ENCODE measurements around the gene FBXL7.

The FBXL7 gene

GRCh38 chr5:15827741-15828140, 327.8 kb downstream of the FBXL7 start:
- no peak overlapping the region for H3K4me3 ChIP-seq (ENCODE audit: low read depth, low read length)
- DNase-seq (ENCODE audit: low read depth) = no peak
- TF ChIP-seq CTCF (IDR thresholded peaks at IDR 0.05; ENCODE audit: low read depth, low read length) (no peak), MAX (IDR thresholded peaks at IDR 0.05; ENCODE audit: low read depth, low read length) (no peak), POLR2A (IDR thresholded peaks at IDR 0.05; ENCODE audit: extremely low read depth, insufficient read length) (no peak), MYC (IDR thresholded peaks at IDR 0.05; ENCODE audit: low read depth, low read length) (no peak)

- no peak overlapping the region for H3K4me3 ChIP-seq (ENCODE audit: low read depth, low read length)
- DNase-seq (ENCODE audit: low read depth) = no peak
- TF ChIP-seq MAX (IDR thresholded peaks at IDR 0.05; ENCODE audit: low read depth, low read length) (no peak), MYC (IDR thresholded peaks at IDR 0.05; ENCODE audit: low read depth, low read length) (no peak)
Measured at GRCh38 chr5:15831408-15831807, 331.4 kb downstream of the FBXL7 start.

- H3K4me3 ChIP-seq (ENCODE audit: low read depth, low read length) = no peak overlapping the region
- TF ChIP-seq CTCF (IDR thresholded peaks at IDR 0.05; ENCODE audit: low read depth, low read length) (no peak), MYC (IDR thresholded peaks at IDR 0.05; ENCODE audit: low read depth, low read length) (no peak), POLR2A (IDR thresholded peaks at IDR 0.05; ENCODE audit: extremely low read depth, insufficient read length) (no peak)
- DNase-seq (ENCODE audit: low read depth) = no peak
Measured at GRCh38 chr5:15833365-15833764, 333.4 kb downstream of the FBXL7 start.

- DNase-seq (ENCODE audit: low read depth) = no peak
- H3K4me3 ChIP-seq (ENCODE audit: low read depth, low read length) = no peak overlapping the region
- TF ChIP-seq CTCF (IDR thresholded peaks at IDR 0.05; ENCODE audit: low read depth, low read length) (no peak), MAX (IDR thresholded peaks at IDR 0.05; ENCODE audit: low read depth, low read length) (no peak), POLR2A (IDR thresholded peaks at IDR 0.05; ENCODE audit: extremely low read depth, insufficient read length) (no peak), MYC (IDR thresholded peaks at IDR 0.05; ENCODE audit: low read depth, low read length) (no peak)
Measured at GRCh38 chr5:15834596-15835245, 334.7 kb downstream of the FBXL7 start.

- TF ChIP-seq MAX (IDR thresholded peaks at IDR 0.05; ENCODE audit: low read depth, low read length) (no peak), CTCF (IDR thresholded peaks at IDR 0.05; ENCODE audit: low read depth, low read length) (no peak)
- H3K4me3 ChIP-seq (ENCODE audit: low read depth, low read length) = no peak overlapping the region
- no peak for DNase-seq (ENCODE audit: low read depth)
Measured at GRCh38 chr5:15835514-15835913, 335.5 kb downstream of the FBXL7 start.

GRCh38 chr5:15837551-15838289, 337.7 kb downstream of the FBXL7 start:
- no peak for DNase-seq (ENCODE audit: low read depth)
- H3K4me3 ChIP-seq (ENCODE audit: low read depth, low read length) = no peak overlapping the region
- TF ChIP-seq MAX (IDR thresholded peaks at IDR 0.05; ENCODE audit: low read depth, low read length) (no peak), CTCF (IDR thresholded peaks at IDR 0.05; ENCODE audit: low read depth, low read length) (no peak), MYC (IDR thresholded peaks at IDR 0.05; ENCODE audit: low read depth, low read length) (no peak)

All from NB4 (cell line).